ENCODE measurements around the gene KLF4. TPM values are rescaled to one million over a fixed set of nuclear protein-coding genes. Genes with fewer than 3 reads are reported as not detected.
"Not testable (repeated sequence)": the region's sequence is repeated elsewhere in the genome, so short reads cannot be mapped to it uniquely, and the experiment has no call there.

Gene KLF4
- total and polyA plus RNA-seq, 12 donors, result 16.7 to 62.2 (median 28.9) TPM

GRCh38 chr9:107496976-107497375 lies 7.4 kb upstream of the KLF4 start:
- ATAC-seq (no peak), DNase-seq (no peak)
- Histone ChIP-seq H3K4me1 (peaks cover 0 to under 1% (median 0%) of the 10 kb centered on the region in 9 donors), H3K27ac (no peak overlapping the region), H3K27me3 (peaks cover 0 to 4% (median 0%) of the 10 kb centered on the region in 7 donors), H3K4me3 (no peak overlapping the region), H3K9me3 (no peaks in the 10 kb centered on the region), H3K36me3 (no peaks in the 10 kb centered on the region)
- intact Hi-C loops (cut with DNase I), result loop anchor here in 3 of 10 donors (10.0 kb wide), 3 partner anchors 78 to 648 kb away; no protein-coding TSS in a partner anchor
- 32 to 38% methylated on average over 2 of the region's 2 CpGs for WGBS, 2 donors
- TF ChIP-seq, protein P1, sequence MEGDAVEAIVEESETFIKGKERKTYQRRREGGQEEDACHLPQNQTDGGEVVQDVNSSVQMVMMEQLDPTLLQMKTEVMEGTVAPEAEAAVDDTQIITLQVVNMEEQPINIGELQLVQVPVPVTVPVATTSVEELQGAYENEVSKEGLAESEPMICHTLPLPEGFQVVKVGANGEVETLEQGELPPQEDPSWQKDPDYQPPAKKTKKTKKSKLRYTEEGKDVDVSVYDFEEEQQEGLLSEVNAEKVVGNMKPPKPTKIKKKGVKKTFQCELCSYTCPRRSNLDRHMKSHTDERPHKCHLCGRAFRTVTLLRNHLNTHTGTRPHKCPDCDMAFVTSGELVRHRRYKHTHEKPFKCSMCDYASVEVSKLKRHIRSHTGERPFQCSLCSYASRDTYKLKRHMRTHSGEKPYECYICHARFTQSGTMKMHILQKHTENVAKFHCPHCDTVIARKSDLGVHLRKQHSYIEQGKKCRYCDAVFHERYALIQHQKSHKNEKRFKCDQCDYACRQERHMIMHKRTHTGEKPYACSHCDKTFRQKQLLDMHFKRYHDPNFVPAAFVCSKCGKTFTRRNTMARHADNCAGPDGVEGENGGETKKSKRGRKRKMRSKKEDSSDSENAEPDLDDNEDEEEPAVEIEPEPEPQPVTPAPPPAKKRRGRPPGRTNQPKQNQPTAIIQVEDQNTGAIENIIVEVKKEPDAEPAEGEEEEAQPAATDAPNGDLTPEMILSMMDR (IDR thresholded peaks at IDR 0.05), result no peak

DNA sequence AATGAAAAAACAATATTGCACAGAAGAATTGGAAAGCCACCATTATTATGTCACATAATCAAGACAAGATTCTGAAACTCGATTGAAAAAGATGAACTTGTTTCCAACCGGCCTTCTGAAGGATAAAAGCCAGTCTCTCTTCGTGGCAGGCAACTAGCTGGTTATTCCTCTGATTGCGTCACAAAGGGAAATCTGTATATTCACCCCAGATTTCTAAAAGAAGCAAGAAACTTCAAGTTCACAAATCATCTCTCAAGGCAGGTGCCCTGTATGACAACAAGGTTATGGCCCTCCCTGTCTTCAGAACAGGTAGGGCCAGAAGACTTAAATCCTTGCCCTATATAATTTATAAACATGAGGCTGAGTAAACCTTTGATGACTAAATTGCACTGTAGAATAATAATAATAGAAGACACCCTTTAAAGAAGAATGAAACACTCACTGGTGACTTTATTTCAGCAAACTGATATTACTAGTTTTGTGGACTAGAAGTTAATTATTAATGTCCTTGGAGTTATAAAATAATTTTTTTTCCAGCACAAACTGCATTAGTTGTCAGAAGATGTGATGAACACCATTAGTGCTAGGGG lies 2.9 kb upstream of the KLF4 start:
- peak overlapping the region in 3 of 10 donors; percentile 98 for H3K27ac ChIP-seq
- intact Hi-C loops (cut with DNase I), result loop anchor here in 4 of 10 donors (5.0 to 10.0 kb wide), 5 partner anchors 55 to 652 kb away; no protein-coding TSS in a partner anchor

DNA sequence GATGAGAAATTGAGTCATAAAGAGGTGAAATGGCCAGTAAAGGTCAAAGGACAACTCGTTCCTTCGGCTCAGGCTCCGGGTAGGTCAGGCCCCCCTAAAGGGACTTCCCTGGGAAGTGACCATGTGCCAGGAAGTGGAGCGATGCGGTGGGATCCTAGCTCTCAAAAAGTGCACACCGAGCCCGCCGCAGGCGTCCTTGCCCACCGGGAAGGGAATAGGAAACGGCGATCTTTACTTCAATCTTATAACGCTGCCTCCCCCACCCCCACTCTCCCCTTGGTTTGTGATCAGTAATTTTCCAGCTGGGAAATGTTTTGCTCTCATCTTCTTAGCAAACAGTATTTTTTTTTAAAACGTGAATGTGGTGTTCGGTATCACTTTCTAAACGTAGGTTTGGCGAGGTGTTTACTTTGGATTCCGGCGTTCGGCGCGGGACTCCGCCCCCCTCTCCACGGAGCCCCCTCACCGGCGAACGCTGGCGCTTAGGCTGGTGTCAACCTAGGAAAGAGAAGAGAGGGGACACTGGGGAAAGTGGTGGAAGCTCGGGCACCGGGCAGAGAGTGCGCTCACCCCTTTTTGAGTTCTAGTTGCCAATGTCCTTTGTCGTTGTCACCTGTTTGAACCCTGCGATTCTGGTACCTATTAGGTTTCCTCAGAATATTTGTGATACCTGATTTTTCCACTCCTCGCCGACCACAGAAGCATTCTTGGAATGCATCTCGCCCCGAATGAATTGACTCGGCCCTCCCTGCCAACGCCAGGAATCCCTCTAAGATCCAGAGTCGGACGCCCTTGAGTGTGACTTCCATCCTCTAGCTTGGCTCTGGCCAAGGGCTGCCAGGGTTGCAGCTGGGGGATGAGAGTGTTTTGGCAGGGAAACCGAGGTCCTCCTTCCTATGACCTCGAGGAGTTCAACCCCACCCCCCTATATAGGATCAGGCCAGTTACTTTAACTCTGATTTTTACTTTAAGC lies 1.8 kb upstream of the KLF4 start:
- peaks cover 3 to 50% (median 19%) of the 10 kb centered on the region in 9 donors for H3K4me1 ChIP-seq
- WGBS, 2 donors, result 9 to 17% methylated on average over 43 of the region's 43 CpGs
- H3K27me3 ChIP-seq, result peaks cover 0 to 52% (median 0%) of the 10 kb centered on the region in 7 donors
- H3K4me3 ChIP-seq, result peak overlapping the region in 9 of 10 donors; percentile 60 to 94 (median 81)
- H3K27ac ChIP-seq, result peak overlapping the region in 9 of 10 donors; percentile 88 to 98 (median 96)
- TF ChIP-seq, protein P1 (IDR thresholded peaks at IDR 0.05), result no peak
- intact Hi-C loops (cut with DNase I), result loop anchor here in 5 of 10 donors (2.0 to 10.0 kb wide), 6 partner anchors 56 to 653 kb away; no protein-coding TSS in a partner anchor
- peaks cover 0 to 17% (median 6%) of the 10 kb centered on the region in 9 donors for H3K36me3 ChIP-seq
- H3K9me3 ChIP-seq, result no peaks in the 10 kb centered on the region
- peak; percentile 33 to 56 for DNase-seq
- peak in 4 of 8 donors; percentile 18 to 35 (median 28) for ATAC-seq

More for the DNA sequence above, 2.9 kb upstream of the KLF4 start:
- Histone ChIP-seq H3K9me3 (no peaks in the 10 kb centered on the region), H3K27me3 (peaks cover 0 to 42% (median 0%) of the 10 kb centered on the region in 7 donors), H3K36me3 (peaks cover 0 to 7% (median under 1%) of the 10 kb centered on the region in 9 donors), H3K4me1 (peaks cover 3 to 39% (median 19%) of the 10 kb centered on the region in 9 donors), H3K4me3 (no peak overlapping the region)
- 55 to 71% methylated on average over 4 of the region's 4 CpGs for WGBS, 2 donors
- DNase-seq, result no peak
- no peak for ATAC-seq
- TF ChIP-seq, protein P1 (IDR thresholded peaks at IDR 0.05), result no peak

DNA sequence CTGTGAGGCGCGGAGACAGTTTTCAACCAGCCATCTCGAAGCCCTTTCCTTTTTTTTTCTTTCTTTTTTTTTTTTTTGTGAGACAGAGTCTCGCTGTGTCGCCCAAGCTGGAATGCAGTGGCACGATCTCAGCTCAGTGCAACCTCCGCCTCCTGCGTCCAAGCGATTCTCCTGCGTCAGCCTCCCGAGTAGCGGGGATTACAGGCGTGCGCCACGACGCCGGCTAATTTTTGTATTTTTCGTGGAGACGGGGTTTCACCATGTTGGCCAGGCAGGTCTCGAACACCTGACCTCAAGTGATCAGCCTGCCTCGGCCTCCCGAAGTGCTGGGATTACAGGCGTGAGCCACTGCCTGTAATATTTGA lies 1.0 kb upstream of the KLF4 start:
- DNase-seq, result peak; percentile 25 to 50
- H3K4me3 ChIP-seq, result peak overlapping the region; percentile 60 to 94 (median 80)
- H3K27me3 ChIP-seq, result peaks cover 0 to 52% (median 0%) of the 10 kb centered on the region in 7 donors
- intact Hi-C loops (cut with DNase I), result loop anchor here in 5 of 10 donors (2.0 to 10.0 kb wide), 6 partner anchors 57 to 654 kb away; no protein-coding TSS in a partner anchor
- peaks cover 3 to 58% (median 19%) of the 10 kb centered on the region in 9 donors for H3K4me1 ChIP-seq
- H3K27ac ChIP-seq, result peak overlapping the region; percentile 86 to 98 (median 96)
- not testable (repeated sequence) for ATAC-seq, H3K9me3 ChIP-seq
- WGBS, 2 donors, result 7 to 12% methylated on average over 23 of the region's 23 CpGs
- peaks cover 0 to 25% (median 6%) of the 10 kb centered on the region in 9 donors for H3K36me3 ChIP-seq
